GM18505 (cell line): ENCODE measurements around the gene SPRY1.

Experiments used
- ATAC-seq: cut with Tn5 transposase; IDR thresholded peaks from one replicate; pipeline ENCODE4 v1.9.1; 2021; ENCODE audit not compliant: unreplicated experiment
- POLR2A ChIP-seq: IDR thresholded peaks from 4 replicates; pipeline ENCODE4 v1.6.1; 2011; ENCODE audit warnings: borderline replicate concordance; ENCODE audit not compliant: insufficient read depth, insufficient read length; ENCODE audit errors: extremely low read depth

Gene SPRY1, protein sequence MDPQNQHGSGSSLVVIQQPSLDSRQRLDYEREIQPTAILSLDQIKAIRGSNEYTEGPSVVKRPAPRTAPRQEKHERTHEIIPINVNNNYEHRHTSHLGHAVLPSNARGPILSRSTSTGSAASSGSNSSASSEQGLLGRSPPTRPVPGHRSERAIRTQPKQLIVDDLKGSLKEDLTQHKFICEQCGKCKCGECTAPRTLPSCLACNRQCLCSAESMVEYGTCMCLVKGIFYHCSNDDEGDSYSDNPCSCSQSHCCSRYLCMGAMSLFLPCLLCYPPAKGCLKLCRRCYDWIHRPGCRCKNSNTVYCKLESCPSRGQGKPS

DNA sequence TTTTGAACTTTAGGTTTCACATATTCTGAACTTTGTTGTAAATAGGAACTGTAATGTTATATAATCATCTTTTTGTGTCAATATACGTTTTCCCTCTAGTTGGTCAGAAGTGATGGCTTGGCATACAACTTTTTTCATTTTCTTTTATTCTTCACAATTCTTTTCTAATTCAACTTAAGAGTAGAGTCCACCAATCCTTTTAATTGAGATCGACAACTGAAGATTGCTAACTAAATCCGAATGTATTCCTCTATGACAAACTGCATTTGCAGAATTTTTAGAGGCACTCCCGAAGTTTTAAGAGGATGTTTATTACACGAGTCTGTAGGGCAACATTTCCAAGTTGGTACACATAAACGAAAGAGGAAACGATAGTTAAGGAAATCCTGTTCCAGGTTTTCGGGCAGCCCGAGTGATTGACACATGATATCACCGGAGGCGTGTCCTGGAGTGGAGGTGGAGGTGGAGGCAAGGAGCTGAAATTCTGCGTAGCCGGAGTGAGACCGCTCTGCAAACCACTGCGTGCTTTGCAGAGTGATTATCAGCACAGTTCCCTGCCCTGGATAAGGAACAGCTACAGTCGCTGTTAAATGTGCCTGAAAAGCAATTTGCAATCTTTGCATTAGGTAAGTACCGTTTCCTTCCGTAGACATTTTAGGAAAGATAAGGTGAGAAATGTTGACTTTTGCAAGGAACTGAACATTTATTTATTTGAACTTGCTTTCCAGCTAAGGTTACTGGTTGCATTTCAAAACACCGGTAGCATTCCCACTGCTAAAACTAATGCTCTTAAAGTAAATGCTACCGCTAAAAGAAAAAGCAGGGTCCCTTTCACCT is at the start of gene SPRY1:
Gene SPRY1, plus strand, starts transcription at position 489 of the 837 bp plus-strand sequence. CDS start 4,797 bp downstream, outside the sequence.
- no peak for TF ChIP-seq POLR2A

GRCh38 chr4:123346951-123347350 is 49.6 kb upstream of the SPRY1 start:
- peak; percentile 60 for ATAC-seq
- TF ChIP-seq POLR2A: no peak

More for the DNA sequence above, at the start of gene SPRY1:
- peak; percentile 48 for ATAC-seq

DNA sequence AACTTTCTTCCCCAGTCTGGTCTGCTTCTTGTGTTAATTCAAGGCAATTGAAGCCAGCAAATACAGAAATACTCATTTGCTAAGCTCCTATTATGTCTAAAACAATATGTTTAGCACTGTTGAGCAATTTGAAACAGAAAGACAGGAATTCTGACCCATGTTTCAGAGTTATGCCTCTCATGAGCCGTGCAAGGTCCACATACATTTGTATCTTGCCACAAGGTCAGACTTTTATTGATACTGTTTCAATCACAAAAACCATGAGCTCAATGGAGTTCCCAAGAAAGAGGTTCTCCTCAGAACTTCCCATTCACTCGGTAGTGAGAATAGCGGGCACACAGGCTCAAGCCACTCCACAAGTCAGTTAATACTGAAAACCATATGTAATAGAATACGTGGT is 47.6 kb upstream of the SPRY1 start:
- ATAC-seq: no peak
- no peak for TF ChIP-seq POLR2A

DNA sequence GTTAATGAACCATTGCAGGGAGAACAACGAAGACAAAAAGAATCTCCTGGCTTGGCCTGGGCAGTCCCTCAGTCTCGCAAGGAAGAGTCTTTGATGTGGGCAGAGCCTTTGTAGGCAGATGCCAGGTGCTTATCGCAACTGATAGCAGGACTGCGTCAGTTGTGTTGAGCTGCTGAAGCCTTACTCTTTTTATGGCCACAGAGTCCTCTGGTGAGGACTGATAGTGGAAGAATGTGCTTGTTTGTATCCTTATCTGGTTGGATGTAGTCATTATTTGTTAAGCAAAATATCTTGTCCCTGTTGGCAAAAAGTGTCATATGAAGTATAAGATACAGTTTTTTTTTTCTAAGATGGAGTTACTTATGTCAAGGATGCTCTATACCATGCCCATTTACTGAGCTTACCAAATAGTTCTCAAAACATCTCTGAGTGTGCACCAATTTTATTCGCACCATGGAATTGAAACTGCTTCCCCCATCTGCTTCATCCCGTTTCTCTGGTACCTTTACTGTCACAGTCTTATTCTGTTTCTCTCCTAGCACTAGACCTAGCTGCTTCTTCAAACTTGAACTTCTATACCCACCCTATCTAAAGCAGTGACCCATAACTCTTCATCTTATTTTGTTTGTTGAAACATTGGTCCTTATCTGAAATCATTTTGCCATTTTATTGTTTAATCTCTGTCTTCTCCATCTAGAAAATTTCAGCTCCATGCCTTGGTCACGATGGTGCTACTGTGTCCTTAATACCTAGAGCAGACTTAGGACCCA is 47.0 kb upstream of the SPRY1 start:
- ATAC-seq: no peak
- TF ChIP-seq POLR2A: no peak

GRCh38 chr4:123350191-123350544 is 46.4 kb upstream of the SPRY1 start:
- TF ChIP-seq POLR2A: no peak
- ATAC-seq: no peak

DNA sequence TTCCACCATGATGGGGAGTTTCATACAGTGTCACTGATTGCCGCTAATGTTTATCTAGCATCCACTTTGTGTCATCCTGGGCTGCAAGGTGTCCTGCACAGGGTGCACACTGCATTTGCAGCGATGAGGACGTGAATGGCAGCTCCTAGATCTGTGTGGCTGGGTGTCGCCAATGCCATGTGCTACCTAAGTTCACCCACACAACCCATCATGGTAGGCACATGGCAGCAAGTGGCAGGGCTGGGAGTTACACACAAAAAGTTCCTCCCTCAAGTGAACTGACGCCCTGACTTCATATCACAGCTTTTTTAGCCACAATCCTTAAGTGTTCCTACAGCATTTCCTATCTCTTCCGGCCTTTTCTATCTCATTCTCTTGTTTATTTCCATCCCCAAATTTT is 45.9 kb upstream of the SPRY1 start:
- no peak for TF ChIP-seq POLR2A
- ATAC-seq: no peak

DNA sequence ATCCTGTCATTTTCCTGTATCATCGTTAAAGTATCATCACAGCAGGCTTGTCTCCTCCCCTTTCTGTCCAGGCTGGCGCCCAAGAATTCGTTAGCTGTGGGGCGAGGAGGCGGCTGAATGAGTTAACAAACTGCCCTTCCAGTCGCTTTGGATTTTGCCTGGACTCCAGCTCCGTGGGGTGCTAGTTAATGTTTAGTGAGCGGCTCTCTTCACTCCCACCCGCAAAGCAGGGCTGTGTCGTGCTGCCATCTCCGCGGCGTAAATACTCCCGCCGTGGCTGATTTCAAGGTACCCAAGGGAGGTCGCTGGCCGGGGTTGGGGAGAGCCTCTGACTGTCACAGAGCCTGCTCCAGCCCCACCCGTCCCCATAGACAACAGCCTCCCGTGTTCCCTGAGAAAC is 44.9 kb upstream of the SPRY1 start:
- no peak for TF ChIP-seq POLR2A
- no peak for ATAC-seq

DNA sequence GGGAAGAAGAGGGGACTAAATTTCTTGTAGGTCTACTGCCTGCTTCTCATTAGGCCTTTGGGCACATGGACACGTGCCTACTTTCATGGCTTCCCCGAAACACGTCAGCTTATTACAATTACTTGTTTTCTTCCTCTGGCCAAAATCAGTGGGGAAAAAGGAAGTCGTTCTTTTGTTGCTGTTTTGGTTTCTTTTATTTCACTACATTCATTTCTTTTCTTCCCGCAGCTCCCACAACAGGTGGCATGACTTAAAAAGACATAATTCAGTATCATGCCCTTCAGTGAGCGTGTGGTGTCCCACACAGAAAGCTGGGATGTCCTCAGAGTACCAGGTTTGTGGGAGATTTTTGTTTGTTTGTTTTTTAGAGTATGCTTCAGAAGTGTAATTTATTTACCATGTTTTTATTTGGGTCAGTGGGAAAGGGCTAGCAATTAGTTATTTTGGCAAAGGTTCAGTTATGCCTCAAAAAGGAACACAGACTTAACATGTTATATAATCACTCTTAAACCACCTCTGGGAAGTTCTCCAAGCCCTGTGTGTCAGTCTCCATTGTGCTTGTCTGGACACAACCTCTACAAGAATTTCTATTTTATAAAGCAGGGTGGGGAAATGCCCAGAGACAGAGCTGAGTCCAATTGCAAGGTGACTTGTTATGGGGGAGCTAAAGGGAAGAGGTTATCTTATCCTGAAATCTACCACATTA is 44.2 kb upstream of the SPRY1 start:
- TF ChIP-seq POLR2A: no peak
- no peak for ATAC-seq

DNA sequence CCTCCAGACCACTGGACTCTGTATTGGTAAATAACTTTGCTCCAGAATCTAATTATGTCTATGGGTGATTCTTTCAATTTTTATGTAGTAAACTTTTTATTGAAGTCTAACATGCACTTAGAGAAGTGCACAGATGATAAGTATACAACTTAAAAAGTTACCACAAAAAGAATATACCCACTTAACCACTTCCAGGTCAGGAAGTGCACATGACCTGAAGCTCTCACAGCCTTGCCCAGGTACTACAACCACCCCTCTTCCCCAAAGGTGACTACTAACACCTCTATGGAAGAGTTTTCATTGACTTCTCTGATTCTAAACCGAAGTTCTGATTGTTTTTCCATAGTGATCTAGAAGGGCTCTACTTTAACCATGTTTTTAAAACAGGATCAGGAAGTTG is 43.6 kb upstream of the SPRY1 start:
- no peak for ATAC-seq
- no peak for TF ChIP-seq POLR2A

GRCh38 chr4:123353656-123354055 is 42.9 kb upstream of the SPRY1 start:
- ATAC-seq: no peak
- TF ChIP-seq POLR2A: no peak

DNA sequence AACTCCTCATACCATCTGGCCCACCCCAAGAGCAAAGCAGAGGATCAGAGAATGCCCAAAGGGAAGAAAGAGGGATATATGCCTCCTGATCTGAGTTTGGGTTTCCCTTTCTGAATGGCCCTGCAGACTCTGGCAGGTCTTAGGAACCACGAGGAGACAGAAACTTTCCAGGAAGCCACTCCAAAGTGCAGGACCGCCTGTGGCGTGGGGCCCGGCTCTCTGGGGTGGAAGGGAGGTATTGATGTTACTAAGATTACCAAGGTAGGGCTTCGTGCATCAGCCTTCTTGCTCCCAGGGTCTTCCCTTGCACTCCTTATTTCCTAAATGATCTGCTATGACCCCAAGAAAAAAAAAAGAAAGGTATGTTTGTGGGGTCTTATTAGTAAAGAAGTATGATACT is 41.9 kb upstream of the SPRY1 start:
- no peak for TF ChIP-seq POLR2A

GRCh38 chr4:123356921-123357320 is 39.7 kb upstream of the SPRY1 start:
- TF ChIP-seq POLR2A: no peak
- ATAC-seq: no peak

More for the DNA sequence above, 41.9 kb upstream of the SPRY1 start:
- ATAC-seq: no peak
